ENCODE results near the gene AQP12A.

The AQP12A gene

DNA sequence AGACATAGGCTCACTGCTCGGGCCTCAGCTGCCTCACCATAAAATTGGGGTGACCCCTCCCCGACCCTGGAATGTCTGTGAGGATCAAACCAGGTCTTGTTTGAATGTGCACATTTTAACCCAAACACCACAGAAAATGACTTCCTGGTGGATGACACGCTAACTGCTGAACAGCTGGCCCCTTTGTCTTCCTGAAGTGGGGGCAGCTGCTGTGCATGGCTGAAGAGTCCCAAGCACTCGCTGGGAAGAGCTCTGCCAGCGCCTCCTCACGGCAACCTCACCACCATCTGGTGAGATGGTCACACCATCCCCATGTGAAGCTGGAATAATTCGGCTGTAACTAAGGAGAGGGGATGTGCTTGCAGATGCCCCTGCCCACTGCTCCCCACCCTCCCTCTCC, 34.0 kb downstream of the AQP12A start:
- no peak for DNase-seq

DNA sequence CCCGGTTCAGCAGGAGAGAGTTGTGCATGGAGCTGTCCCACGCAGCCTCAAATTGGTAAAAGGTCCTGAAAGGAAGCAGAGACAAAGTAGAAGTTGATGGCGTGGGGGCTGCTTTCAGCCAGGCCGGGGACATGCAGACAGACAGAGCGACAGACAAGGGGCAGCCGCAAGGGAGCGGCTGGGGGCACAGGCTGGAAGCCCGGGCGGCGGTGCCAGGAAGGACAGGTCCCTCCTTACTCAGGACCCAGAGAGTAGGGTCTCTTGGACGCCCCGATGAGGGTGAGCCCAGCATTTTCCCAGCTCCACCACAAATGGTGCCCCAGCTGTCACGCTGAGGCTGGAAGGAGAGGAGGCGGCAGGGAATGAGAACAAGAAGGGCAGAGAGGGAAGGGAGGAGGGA, 35.2 kb downstream of the AQP12A start:
- no peak for DNase-seq

DNA sequence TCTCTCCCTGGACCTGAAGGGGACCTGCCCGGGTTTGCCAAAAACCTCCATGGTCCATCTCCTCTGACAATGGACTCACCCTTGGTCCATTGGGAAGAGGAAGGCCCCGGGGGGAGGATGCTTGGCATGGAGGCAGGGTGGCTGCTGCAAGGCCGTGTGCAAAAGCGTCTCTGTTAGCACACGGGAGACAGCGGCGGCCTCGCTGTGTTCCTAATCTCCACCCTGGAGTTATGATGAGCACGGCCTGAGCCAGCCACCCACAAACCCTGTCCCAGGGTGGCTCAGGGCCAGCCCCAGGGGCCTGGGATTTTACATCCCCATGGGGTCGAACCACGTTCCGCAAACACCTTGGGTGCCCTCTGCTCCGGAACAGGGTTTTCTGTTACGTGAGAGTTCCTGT, 35.8 kb downstream of the AQP12A start:
- DNase-seq, result no peak

DNA sequence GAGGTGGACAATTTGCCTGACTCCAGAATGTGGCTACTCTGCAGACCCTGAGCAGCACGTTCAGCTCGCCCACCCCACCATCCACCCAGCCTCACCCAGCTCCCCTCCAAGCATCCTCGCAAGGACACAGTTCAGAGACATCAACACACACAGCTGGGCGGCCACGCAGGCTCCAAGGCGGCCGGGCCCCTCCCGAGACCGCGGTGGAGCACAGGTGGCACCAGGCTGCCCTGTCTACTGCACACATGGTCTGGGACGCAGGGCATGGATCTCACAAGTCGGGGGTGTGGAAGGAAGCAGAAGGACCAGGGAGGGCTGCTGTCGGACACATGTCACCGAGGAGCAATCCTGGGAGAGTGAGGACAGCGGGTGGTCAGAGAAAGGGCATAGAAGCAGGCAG, 36.2 kb downstream of the AQP12A start:
- DNase-seq, result no peak

DNA sequence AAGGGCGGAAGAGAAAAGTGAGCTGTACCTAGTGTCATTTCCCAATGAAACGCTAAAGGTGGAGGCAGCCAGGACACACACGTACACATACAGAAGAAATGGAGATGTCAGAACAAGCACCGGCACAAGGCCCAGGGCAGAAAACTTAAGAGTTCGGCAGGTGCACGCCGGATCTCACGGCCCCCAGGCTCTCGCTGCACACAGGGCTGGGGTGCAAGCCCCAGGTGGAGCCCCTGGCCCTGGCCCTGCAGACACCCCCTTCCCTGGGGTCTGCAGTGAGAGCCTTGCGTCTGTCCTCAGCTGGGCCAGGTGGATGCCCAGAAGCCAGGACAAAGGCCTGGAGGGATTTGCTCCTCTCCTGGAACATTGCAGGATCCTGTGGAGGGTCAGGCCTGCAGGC, 36.7 kb downstream of the AQP12A start:
- no peak for DNase-seq

DNA sequence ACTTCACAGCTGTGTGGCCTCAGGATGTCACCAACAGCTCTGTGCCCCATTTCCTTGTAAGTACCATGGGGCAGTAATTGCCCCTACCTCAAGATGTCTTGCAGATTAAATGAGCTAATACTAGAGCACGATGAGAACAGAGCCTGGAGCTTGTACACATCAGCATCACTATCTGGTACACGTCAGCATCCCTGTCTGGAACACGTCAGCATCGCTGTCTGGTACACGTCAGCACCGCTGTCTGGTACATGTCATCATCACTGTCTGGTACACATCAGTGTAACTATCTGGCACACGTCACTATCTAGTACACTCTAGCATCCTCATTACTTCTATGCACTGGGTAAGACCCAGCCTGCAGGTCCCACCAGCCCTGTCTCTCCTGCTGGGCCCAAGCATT, 37.2 kb downstream of the AQP12A start:
- no peak for DNase-seq

DNA sequence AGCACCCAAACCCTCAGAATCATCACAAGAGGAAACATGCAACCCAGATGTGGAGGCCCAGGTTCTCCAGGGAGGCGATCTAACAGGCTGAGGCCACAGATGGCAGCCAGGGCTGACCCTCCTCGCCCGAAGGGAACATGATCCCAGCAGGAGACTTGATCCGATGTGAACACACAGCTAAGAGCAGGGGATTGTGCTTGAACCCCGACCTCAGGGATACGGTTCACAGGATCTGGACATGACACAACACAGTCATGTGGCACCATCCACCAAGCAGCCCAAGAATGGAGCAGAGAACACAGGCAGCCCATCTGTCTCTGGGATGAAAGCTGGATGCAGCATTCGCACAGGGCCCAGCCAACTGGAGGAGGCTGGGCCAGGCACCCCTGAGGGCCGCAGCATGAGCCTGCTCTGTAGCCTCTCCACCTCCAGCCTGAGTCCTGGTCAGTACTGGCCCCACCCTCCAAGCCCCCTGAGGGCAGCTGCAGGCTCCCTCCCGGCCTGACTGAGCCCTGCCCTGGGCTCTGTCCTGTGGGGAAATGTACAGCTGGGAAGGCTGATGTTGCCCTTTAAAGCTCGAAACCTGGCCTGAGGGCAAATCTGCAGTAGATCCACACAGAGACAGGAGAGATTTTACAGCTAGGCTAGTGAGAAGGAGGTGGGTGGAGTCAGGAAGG, 39.0 kb downstream of the AQP12A start:
- no peak for DNase-seq

DNA sequence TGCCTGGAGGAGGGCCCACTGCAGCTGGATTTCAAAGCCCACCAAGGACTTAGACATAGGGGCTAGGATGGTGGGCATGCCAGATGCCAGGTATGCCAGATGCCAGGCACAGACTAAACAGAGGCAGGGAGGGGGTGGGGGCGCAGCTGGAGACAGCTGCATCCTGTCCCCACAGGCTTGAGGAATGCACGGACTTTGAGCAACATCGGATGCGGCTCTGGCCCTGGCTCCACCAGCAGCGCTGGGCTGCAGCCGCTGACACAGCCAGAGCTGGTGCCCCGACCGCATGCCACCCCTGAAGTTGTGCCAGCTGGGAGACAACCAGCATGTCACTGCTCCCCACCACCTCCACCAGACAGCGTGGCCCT, 39.5 kb downstream of the AQP12A start:
- DNase-seq, result no peak

DNA sequence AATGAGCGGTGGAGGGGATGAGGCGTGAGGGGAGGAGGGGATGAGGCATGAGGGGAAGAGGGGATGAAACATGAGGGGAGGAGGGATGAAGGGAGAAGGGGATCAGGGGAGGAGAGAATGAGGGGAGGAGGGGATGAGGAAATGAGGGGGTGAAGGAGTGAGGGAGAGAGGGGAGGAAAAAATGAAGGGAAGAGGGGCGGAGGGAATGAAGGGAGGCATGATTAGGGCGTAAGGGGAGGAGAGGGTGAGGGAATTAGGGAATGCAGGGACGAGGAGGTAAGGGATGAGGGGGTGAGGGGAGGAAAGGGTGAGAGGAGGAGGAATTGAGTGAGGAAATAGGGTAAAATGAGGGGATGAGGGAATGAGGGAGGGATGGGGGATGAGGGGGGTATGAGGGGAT, 40.5 kb downstream of the AQP12A start:
- no peak for DNase-seq

DNA sequence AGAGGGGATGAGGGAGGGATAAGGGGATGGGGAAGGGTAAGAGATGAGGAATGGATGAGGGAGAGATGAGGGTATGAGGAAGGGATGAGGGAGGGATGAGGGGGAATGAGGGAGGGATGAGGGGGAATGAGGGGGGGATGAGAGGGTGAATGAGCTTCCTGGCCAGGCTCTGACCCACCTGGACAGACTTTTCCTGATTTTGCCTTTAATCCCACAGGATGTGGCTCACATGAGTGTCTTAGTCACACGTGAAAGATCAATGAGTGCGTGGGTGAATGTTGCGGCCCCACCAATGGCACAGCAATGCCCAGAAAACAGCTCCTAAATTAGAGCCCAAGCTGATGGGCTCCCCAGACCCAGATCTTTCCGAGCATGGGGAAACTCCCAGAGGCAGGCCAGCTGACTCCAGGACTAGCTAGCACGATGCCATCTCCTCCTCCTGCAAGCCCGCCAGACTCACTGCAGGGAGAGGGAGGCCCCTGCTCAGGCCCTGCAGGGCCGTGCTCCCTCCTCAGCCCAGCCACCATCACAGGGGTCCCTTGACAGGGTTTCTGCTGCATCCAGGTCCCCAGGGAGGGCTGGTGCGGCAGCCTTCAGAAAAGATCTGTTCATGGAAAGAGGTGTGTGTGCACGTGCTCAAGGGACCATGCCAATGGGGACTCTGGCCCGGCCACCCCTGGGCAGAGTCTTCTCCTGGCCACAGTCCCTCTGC, 41.4 kb downstream of the AQP12A start:
- no peak for DNase-seq

DNA sequence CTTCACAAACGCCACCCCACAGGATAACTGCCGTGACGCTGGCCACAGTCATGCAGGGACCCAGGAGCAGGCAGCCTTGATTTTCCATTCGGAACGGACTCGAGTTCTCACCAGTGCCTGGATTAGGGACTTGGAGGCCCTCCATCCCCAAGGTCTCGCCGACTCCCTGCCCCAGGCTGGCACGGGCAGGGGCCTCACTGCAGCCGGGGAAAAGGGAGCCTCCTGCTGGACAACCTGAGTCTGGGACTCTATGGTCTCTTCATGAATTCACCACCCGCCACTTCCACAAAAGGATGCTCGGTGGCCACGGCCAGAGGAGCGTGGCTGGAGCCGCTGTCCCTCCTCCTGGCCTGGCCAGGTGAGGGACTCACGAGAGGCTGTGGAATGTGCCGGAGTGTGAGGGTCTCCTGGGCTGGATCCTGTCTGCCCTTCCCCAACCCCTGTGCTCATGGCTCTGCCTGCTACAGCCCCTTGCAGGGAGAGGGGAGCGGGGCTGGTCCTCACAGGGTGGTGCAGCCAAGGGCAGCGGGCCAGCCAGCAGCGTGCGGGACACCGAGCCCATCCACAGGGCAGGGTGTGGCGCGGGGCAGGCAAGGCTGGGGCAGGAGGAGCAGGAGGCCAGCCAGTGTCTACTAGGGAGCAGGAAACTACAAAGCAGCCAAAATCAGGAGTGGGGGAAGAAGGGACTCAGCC, 42.3 kb downstream of the AQP12A start:
- peak; percentile 47 for DNase-seq

DNA sequence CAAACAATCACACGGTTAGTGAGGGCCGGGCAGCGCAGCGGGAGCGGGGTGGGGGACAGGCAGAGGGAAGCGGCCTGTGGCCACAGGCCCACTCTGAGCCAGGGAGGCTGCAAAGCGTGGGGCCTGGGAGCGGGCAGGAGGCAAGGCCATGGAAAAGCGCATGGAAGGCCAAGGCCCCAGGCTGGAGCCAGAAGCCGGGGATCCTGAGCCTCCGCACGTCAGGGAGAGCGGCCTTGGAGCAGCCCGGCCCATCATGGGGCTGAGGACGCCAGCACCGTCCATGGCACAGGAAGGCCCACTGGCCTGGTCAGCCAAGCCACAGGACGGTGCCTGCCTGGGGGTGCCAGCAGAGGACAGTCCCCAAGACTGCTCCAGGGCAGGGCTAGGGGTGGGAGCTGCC, 43.1 kb downstream of the AQP12A start:
- no peak for DNase-seq

DNA sequence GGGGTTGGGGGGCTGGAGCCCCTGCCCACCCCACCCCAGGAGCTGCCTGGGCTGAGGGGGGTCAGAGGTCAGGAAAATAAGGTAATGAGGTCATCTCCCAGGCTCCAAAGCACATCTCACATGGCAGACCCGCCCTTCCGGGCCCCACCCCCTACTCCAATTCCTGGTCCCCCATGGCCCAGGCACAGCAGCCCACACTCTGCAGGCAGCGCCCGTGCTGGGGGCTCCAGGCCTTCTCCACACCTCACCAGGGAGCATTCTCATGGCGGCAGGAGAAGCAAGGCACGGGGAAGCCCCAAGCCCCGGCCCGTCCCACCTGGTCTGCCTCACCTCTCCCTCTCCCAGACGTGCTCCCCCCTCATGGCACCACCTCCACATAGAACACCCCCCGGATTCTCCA, 43.8 kb downstream of the AQP12A start:
- no peak for DNase-seq

DNA sequence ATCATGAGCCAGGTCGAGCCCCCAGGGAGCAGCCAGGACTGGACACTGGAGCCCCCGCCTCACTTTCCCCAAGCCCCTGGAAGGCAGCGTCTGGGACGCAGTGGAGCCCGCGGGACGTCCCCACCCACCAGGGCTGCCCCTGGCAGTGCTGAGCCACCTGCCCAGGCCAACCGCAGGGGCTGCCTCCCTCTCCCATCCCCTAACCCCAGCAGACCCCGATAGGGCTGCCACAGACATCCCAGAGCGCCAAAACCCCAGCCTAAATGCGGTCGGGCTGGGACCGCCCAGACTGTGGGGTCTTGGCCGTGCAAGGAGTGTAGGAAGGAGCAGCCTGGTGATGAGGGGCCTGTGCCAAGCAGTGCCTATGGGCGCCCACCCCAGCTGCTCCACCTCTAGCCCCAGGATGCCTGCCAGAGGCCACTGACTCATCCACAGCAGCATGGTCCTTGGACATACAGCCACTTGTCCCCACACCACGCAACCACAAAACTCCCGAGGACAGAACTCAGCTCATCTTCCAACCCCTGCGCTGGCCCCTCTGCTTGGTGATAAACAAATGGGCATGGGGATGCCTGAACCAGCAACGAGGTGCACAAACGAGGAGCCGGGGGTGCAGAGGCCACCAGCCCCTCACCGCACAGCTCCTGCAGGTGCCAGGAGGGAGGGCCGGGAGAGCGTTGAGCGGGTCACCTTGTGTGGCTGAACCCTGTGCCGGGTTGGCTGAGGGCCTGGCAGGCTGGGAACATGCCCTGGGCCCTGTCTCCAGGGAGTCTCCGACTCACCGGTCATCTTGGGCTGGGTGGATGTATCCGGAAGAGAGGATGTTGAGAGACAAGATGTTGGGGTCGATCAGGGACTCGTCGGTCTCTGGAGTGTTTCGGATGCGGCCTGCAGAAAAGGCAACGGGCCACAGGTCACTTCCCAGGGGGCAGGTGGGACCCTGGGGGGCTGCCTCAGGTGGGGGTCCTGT, 44.9 kb downstream of the AQP12A start:
- no peak for DNase-seq

DNA sequence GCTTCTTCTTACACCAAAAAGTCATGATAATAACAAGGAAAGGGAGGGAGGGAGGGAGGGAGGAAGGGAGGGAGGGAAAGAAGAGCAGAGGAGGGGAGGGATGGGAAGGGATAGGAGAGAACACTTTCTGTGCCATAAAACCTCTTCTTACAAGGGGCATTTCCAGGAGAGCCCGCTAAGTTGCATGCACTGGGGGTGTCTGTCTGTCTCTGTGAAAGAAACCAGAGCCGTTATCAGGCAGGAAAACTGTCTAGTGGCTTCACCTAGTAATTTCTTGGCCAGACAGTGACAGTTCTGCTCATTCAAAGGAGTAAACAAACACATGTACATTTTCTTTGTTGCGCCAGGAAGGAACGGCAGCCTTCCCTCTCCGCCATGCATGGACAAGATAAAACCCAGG, 45.8 kb downstream of the AQP12A start:
- no peak for DNase-seq

DNA sequence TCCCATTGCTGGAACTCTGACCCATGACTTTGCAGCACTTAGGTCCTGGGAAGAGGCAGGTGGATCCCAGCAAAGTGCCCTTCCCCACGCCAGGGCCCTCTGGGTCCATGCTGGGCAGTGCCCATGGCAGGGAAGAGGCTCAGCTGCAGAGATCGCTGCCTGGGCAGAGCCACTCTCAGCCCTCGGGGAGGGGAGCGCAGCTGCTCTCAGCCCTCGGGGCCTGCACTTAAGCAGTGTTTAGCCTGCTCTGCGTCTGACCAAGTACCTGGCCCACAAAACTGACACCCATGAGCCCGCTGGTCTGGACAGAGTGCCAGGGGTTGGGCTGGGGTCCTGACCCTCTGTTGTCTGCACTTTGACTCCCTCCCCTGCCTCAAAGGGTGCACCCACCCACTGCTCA, 46.3 kb downstream of the AQP12A start:
- no peak for DNase-seq

DNA sequence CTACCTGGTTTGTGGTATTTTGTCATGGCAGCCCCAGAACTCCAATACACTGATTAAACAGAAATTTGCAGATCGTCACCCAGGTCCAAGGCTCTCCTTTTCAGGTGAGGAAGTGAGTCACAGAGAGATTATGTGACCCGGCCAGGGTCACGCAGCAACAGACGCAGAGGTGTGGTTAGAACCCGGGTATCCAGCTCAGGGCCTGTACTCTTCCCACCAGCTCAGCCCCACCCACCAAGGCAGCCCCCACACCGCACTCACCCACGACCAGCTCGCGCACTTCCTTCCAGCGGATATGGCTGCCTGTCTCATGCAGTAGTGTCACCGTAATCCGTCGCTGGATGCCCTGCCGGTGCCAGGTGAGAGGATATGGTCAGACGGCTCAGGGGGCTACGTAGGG, 48.1 kb downstream of the AQP12A start:
- no peak for DNase-seq

DNA sequence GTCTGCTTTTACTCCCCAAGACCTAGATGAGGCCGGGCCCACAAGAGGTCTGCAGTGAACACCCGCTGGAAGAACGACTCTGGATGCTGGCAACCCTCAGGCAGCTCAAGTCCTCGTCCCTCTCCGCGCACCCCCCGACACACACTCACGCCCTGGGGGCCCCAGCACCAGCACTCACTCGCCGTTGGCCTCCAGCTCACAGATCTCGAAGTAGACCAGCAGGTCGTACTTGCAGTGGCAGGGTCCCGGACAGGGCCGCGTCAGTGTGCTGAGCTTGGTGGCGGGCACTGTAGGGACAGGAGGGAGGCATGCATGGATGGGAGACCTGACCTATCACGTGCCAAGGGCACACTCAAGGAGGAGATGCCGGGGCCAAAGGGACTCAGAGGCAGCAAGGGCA, 49.4 kb downstream of the AQP12A start:
- no peak for DNase-seq

DNA sequence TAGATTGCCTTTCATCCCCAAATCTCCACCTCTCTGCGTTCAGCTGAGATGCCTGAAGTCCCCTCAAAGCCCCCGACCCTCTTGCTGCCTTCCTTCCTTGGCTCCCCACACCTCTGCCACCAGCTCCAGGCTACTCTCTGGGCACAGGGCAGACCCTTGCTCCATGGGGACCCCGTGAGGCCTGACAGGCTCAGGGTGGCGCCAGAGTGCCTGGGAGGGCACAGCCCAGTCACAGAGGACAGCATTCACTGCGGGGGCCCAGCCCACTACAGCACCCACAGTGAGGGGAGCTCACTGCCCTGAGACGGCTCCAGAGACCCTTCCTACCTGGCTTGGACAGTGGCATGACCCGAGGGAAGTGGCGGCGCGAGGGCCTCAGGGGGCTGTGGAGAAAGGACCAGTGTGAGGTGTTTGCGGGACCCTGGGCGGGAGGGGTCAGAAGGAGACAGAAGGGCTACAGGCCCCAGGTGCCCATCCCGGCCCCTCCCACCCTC, 51.0 kb downstream of the AQP12A start:
- no peak for DNase-seq

DNA sequence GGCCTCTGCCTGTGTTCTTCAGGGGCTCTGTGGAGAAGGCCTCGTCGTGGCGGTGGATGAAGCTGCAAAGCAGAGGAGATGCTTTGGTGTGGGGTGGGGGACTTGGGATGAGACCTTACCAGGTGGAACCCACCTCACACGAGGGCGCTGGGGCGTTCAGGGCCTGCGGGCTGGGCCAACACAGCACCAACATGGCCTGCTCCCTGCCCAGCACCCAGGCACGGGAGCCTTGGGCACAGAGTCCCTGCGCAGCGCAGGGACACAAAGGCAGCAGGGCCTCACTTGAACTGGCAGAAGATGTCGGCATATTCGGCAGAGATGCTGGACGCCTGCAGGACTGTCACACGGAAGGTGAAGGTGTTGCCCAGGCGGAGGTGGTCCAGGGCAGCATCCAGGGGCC, 53.8 kb downstream of the AQP12A start:
- no peak for DNase-seq

DNA sequence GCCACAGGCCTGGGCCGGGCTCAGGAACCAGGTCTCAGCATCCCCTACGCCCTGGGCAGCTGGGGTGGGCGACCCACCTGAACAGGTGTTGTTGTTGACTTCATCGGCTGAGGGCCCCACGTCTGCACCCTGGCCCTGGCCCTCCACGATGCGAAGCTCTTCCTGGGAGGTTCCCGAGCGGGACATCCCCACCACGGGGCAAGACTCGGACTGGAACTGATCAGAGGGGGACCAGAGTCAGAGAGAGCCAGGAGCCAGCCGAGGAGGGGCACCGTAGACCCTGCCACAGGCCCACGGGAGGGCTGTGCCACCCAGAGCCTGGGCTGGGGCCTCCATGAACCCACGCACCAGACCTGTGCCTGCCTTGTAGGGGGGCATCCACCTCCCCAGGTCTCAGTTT, 54.3 kb downstream of the AQP12A start:
- DNase-seq, result no peak

DNA sequence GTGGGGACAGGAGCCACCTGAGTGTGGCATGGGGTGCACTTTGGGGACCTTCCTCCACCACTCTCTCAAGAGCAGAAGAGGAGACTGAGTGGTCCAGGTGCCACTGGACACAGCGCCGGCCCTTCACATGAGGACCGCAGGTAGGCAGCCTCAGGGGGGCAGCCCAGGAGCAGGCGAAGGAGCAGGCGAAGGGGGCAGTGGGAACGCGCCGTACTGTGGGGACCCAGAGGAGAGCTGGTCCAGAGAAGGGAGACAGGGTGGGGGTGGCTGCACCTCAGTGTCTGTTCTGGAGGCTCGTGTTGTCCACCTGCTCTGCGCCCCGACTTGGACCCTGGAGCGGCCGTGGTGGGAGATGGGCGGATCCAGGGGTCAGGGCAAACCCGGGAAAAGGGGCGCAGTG, 55.0 kb downstream of the AQP12A start:
- no peak for DNase-seq

DNA sequence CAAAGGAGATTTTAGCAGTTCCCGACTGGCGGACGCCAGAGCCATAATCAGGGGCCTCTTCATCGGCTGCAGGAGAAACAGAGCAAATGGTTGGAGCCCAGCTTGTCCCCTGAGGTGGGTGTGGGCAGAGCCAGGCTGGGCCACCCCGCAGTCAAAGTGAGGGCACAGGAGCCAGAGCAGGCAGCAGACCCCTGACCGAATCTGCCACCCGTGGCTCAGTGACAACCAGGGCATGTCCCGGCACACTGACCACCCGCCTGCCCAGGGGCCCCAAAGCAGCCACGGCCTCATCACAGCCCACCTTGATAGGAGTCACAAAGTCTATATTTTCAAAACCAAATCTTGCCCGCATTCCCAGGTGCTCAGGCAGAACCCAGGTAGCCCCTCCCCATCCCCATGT, 55.6 kb downstream of the AQP12A start:
- DNase-seq, result no peak
